RWPE1 (cell line): ENCODE measurements around the gene STAMBPL1.

Source experiments
- CTCF ChIA-PET: fragments of 350-600 bp; sonication (Branson Sonifier 250); formaldehyde crosslinking; extraction: SDS; loops from one replicate; lab custom pipeline; 2021; lab: Yijun Ruan, JAX
- POLR2A ChIA-PET: fragments of 400-600 bp; formaldehyde crosslinking; extraction: SDS; loops from one replicate; lab custom pipeline; 2020; ENCODE audit warnings: antibody characterized with exemption; ENCODE audit not compliant: low non-redundant PET; lab: Yijun Ruan, JAX
- DNase-seq: peaks from one replicate; pipeline ENCODE4 v3.0.0; 2012; ENCODE audit warnings: low spot score
- H3K27ac ChIP-seq: fragments of 450-650 bp; 2 replicates; pipeline ENCODE4 v1.5.1; 2017
- CTCF ChIP-seq: fragments of 450-650 bp; conservative IDR thresholded peaks from 2 replicates; pipeline ENCODE4 v1.5.1; 2017; ENCODE audit warnings: low read depth, mild to moderate bottlenecking

The STAMBPL1 gene

DNA sequence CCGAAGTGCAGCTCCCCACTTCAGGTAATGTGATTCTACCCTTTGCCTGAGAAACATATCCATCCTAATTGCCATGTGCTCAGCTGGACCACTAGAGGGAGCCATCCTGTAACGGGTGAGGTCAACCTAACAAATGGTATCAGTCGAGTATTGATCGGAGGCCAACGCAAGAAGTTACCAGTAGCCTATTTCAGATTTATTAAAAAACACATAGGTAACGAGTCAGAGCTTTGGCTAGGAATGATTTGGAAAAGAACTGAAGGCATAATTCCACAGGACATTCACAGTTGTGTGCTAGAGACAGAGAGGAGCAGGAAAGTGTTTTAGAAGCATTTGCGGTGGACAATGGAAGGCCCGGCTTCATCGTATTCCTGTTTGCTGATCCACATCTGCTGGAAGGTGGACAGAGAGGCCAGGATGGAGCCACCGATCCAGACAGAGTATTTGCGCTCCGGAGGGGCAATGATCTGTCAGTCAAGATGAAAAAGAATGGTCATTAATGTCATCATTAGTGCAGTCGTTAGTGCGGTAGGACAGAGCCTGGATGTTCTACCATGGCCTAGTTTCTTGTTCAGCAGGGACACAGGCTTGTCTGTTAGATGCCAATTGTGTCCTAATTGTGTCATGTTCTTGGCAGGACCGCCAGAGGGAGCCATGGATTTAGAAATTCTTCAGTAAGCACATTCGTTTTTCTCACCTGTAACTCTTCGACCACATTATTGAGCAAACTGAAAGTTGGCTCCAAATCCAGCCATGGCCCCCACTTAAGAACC is 55.0 kb downstream of the STAMBPL1 start:
- DNase-seq = peak; percentile 78
- TF ChIP-seq CTCF = peak; percentile 88
- ChIA-PET POLR2A (interaction anchor here (0.6 kb wide), 1 partner anchor 12 kb away, joined by 3 read pairs; no protein-coding TSS in a partner anchor), CTCF (interaction anchor here (0.6 to 4.4 kb wide), 36 partner anchors 8 to 839 kb away, joined by 3 to 66 read pairs (median 4); partner anchors contain the start of genes CH25H, FAS and STAMBPL1)
- H3K27ac ChIP-seq = no peak overlapping the region

GRCh38 chr10:88936656-88937055 is 56.6 kb downstream of the STAMBPL1 start:
- no peak overlapping the region for H3K27ac ChIP-seq
- no peak for TF ChIP-seq CTCF
- DNase-seq = no peak
- ChIA-PET POLR2A (no interaction called here), CTCF (interaction anchor here (0.6 kb wide), 2 partner anchors 81 to 126 kb away, joined by 5 to 6 read pairs; no protein-coding TSS in a partner anchor)

- POLR2A ChIA-PET = no interaction called here
- no peak overlapping the region for H3K27ac ChIP-seq
- no peak for TF ChIP-seq CTCF
- DNase-seq = no peak
- CTCF ChIA-PET = no interaction called here
Measured at GRCh38 chr10:88938039-88938438, 58.0 kb downstream of the STAMBPL1 start.

- no peak for DNase-seq
- ChIA-PET POLR2A (no interaction called here), CTCF (no interaction called here)
- no peak overlapping the region for H3K27ac ChIP-seq
- no peak for TF ChIP-seq CTCF
Measured at GRCh38 chr10:88938938-88939337, 58.9 kb downstream of the STAMBPL1 start.

DNA sequence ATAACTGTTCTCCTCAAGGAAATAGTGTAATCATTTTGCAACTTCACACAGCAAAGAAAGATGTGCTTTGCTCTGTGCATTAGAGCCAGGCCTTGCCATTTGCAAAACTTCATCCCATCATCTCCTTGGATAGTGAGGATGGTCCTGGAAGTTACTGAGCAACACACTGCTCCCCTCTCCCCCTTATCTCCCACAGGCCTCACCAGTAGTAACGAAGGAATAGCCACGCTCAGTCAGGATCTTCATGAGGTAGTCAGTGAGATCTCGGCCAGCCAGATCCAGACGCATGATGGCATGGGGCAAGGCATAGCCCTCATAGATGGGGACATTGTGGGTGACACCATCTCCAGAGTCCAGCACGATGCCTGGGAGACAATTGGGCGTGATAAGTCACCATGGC is 61.0 kb downstream of the STAMBPL1 start:
- no peak for DNase-seq
- H3K27ac ChIP-seq = no peak overlapping the region
- CTCF ChIA-PET = no interaction called here
- no peak for TF ChIP-seq CTCF
- POLR2A ChIA-PET = no interaction called here

- H3K27ac ChIP-seq = no peak overlapping the region
- ChIA-PET CTCF (interaction anchor here (0.6 to 1.9 kb wide), 5 partner anchors 9 to 94 kb away, joined by 3 to 10 read pairs (median 3); no protein-coding TSS in a partner anchor), POLR2A (no interaction called here)
- TF ChIP-seq CTCF = no peak
- no peak for DNase-seq
Measured at GRCh38 chr10:88943778-88944177, 63.7 kb downstream of the STAMBPL1 start.
